GM21447 (cell line): ENCODE data around the gene TSPAN14.
A peak's percentile ranks its signal among the peaks of the same experiment; 100 is the strongest.
"Not testable (repeated sequence)": the region's sequence is repeated elsewhere in the genome, so short reads cannot be mapped to it uniquely, and the experiment has no call there.

ENCODE experiments used
- ATAC-seq: cut with Tn5 transposase; IDR thresholded peaks from one replicate; pipeline ENCODE4 v1.9.1; 2021; ENCODE audit not compliant: unreplicated experiment

The TSPAN14 gene

DNA sequence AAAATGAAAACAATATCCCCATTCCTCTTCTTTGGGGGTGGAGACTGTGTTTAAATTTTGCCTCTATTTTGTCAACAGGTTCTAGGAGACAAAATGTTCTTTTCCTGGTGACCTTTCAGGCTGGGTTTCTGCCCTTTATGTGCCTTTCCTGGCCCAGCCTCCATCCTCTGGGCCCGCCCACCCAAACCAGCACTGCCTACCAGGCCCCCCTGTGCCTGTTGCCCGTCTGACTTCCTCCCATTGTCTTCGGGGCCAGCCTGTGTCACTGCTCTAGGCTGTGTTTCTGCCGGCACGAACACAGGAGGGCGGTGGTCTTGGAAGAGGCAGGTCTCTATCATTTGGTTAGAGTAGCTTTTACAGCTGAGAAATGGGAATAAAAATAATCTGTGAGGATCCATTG lies 13.9 kb downstream of the TSPAN14 start:
- ATAC-seq: no peak

DNA sequence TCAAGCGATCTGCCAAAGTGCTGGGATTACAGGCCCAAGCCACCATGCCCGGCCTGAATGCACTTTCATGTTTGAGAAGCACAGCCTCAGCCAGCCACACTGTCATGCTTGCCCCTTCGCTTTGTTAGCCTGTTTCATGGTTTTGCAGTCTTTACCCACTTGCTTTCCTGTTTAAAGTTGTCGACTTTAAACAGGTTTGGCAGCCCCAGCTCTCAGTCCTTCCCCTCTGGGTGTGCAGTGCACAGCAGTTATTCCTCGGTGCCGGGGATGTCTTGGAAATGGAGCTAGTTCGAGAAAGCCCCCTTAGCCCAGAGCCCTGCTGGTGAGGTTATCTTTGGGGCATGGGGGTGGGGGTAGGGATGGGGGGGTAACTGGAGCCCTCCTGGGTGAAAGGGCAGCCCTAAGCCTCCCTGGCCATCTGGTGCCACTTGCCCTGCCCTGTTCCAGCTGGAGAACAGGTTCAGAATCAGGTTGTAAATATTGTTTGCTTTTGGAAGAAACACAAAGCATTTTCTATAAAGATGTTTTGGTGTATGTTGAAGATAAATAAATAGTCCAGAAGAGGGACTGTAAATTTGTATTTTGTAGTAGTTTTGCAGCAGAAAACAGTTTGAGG lies 14.8 kb downstream of the TSPAN14 start:
- ATAC-seq: no peak

DNA sequence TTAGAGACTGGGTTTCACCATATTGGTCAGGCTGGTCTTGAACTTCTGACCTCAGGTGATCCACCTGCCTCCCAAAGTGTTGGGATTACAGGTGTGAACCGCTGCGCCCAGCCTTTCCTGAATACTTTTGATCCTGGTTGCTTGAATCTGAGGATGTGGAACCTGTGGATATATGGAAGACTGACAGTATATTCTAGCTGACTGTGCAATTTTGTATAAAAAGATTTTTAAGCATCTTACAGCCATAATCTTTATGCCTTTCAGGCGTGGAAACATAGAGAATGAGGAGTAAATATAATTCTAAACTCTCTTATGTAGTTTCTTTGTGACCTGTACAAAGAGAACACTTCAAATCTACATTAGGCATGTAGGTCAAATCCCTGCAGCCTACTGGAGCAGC lies 16.2 kb downstream of the TSPAN14 start:
- no peak for ATAC-seq

DNA sequence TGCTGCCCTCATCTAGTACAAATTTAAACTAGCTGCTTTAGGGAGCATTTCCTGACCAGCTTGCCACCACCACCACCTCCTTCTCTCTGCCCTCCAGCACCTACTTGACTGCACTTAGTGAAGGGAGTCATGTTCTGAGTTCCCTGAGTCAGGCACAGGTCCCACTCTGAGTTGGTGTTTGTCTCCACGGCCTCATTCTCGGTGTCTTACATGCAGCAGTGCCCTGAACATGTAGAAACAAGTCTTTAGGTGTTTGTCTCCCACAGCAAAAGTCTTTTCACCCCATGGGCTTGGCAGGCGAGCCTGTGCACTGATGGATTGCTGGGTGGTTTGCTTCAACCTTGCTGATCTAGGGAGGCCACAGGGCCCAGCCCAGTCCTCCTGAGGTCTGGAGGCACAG lies 16.9 kb downstream of the TSPAN14 start:
- no peak for ATAC-seq

DNA sequence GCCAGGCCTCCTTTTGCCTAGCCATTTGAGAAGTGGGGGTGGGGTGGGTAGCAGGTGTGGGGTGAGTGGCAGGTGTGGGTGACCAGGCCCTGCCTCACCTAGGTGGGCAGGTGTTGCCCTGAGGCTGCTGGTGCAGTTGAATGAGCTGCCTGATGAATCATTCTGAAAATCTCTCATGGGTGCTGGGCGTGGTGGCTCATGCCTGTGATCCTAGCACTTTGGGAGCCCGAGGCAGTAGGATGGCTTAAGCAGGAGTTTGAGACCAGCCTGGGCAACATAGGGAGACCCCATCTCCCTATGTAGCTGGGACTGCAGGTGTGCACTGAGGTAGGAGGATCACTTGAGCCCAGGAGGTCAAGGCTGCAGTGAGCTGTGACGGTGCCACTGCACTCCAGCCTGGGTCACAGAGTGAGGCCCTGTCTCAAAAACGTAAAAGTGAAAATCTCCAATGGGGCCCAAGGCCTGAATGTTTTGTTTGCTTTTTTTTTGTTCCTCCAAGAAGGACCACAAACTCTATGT lies 17.7 kb downstream of the TSPAN14 start:
- peak; percentile 58 for ATAC-seq

DNA sequence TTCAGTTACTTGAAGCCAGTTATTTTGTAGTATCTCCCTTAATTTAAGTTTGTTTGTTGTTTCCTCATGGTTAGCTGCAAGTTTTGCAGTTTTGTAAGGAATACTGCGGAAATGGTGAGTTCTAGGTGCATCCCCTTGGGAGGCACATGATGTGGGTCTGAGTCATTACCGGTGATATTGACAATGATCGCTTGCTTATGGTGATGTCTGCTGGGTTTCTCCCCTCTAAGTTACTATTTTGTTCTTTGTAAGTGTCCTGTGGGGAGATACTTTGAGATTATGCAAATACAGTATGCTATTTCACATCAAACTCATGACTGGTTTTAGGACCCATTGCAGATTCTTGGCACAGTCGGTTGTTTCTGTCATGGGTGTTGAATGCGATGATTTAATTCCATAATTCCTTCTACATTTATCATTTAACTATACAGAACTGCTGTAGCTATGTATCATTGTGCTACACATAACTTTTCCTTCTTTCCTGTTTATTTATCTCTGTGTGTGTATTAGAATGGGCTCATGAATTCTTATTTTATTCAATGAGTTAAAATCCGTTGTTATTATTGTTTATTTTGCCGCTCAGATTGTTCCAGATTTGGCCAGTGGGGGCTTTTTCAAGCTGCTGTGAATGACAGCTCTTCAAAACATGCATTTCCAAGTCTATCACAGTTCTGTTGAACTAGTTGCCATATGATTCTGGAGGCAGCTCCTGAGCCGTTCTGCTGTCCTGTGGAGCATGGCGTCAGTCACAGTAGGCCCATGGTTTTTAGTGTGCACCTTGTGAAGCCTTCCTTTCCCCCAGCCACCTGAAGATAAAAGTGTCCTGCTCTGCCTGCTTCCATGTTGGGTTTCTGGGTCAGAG lies 18.4 kb downstream of the TSPAN14 start:
- peak; percentile 88 for ATAC-seq

DNA sequence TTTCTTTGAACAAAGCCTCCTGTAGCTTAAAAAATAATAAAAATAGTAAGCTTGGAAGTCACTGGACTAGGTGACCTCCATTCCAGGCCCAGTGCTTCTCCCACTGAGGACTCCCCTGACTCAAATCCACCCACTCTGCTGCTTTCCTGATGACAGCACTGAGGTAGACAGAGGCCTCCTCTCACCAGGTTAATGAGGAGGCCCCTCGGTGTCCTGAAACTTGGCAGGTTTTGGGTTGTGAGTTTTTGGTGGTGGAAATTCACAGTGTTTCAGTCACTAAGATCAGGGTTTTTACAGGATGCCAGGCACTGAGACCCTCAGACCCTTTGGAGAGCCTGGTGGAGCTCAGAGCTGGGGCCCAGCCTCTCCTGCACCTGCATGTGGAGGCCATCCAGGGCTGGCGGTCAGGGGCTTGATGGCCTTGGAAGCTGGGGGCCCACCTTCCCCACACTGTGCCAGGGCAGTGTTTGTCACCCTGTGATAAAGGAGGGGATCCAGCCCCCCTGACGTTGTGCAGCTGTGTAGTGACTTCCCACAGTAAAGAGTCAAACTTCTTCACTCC lies 19.1 kb downstream of the TSPAN14 start:
- ATAC-seq: no peak

DNA sequence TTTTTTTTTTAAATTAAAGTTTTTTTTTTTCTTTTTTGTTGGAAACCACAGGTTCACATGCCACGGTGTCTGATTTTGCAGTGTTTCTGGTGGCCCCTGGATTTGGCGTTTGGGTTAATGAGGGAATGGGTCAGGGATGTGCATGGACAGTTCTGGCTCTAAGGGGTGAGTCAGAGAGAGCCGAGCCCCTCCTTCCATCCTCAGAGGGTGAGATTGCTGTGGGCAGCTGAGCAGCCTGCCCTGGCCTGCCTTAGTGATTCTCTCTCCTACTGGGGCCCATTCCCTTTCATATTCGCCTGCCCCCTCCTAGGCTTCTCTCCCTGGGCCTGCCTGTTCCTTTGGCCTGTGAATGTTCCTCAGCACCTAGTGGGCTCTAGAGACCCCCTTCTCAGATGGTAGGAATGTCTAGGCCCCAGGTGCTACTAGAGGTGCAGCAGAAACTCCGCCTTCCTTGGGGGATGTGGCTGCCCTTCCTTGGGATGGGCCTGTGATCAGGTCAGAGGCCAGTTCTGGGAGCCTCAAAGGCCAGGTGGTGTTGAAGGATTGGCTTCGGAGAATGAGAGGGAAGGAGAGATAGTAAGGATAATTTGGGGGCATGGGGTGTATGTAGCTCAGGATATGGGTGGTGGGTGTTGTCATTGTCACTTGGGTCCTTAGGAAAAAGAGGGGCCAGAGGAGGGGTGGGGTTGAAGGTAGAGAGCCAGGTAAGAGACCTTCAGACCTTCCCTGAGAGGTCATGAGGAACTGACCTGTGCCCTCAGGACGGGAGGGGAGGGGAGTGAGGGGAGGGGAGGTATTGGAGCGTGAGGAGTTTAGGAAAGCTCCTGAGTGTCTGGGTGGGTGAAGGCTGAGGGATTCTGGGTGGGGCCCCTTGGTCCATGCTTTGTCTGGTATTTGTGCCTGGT lies 19.8 kb downstream of the TSPAN14 start:
- ATAC-seq: no peak

DNA sequence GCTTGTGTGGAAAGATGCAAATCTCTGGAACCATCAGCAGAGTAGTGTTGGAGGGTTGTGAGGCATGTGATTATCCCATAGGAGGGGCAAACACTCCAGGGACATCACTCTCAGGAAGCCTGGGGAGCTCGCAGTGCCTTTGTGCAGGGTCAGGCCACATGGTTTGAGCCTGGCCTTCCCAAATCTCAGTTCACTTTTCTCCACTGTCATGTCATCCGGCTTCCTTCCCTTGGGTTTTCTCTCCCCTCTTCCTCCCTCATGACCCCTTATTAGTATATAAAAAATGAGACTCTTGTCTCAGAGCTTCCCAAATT lies 20.4 kb downstream of the TSPAN14 start:
- ATAC-seq: no peak

DNA sequence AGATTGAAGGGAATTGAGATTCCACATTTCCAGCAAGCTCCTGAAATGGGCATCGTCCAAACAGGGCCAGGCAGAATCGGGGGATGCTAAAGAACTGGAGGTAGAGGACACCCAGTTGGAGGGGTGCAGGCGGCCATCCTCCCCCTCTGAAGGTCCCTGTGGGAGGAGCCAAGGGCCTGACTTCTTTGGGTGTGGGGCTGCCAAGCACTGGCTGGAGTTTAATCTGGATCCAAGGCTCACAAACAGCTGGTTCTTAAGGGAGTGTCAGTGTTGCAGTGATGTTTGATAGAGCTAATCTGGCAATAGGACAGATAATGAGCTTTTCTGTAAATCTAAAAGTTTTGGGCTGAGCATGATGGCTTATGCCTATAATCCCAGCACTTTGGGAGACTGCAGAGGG lies 20.8 kb downstream of the TSPAN14 start:
- ATAC-seq: no peak

DNA sequence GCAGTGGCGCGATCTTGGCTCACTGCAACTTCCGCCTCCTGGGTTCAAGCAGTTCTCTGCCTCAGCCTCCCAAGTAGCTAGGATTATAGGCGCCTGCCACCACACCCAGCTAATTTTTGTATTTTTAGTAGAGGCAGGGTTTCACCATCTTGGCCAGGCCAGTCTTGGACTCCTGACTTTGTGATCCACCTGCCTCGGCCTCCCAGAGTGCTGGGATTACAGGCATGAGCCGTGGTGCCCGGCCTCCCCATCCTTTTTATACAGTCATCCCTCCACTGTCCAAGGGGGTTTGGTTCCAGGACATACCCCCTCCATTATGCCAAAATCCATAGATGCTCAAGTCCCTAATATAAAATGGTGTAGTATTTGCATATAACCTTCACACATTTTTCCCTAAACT lies 21.5 kb downstream of the TSPAN14 start:
- ATAC-seq: not testable (repeated sequence)

DNA sequence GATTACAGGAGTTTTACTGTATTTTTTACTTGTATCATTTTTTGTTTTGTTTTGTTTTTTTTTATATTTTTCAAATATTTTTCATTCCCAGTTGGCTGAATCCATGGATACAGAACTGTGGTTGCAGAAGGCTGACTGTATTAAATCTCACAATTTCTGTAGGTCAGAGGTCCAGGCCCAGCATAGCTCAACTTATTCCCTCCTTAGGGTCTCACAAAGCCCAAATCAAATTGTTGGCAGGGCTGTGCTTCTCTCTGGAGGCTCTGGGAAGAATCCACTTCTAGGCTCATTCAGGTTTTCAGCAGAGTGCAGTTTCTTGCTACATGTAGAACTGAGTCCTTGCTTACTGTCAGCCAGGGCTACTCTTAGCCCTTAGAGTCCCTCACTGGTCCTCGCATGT lies 22.6 kb downstream of the TSPAN14 start:
- no peak for ATAC-seq

DNA sequence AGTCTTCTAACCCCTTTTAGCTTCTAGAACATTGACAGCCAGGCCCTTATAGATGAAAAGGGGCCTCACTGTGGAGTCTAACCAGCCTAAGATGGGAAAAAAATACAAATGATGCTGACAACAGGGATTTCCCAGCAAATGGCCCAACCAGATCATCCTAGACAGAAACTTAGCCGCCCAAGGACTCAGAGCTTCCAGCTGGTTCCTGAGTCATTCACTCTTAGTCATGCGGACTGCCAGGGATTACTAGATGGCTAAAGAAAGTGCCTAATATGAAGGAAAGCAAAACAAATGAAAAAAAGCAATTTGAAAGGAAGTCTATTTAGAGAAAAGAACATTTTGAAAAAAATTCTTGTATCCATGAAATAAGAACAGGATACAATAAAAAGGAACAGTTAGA lies 23.7 kb downstream of the TSPAN14 start:
- ATAC-seq: no peak

DNA sequence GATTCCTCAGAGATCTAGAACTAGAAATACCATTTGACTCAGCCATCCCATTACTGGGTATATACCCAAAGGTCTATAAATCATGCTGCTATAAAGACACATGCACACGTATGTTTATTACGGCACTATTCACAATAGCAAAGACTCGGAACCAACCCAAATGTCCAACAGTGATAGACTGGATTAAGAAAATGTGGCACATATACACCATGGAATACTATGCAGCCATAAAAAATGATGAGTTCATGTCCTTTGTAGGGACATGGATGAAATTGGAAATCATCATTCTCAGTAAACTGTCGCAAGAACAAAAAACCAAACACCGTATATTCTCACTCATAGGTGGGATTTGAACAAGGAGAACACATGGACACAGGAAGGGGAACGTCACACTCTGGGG lies 26.3 kb downstream of the TSPAN14 start:
- not testable (repeated sequence) for ATAC-seq

DNA sequence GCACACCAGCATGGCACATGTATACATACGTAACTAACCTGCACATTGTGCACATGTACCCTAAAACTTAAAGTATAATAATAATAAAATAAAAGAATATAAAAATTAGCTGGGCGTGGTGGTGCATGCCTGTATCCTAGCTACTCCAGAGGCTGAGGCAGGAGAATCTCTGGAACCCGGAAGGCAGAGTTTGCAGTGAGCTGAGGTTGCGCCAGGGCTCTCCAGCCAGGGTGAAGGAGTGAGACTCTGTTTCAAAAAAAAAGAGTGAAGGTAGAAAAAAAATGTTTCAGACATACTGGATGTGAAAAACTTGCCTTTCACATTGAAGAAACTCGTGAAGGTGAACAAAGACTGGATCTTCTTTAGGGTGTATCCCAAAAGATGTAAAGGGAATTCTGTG lies 26.7 kb downstream of the TSPAN14 start:
- ATAC-seq: no peak

DNA sequence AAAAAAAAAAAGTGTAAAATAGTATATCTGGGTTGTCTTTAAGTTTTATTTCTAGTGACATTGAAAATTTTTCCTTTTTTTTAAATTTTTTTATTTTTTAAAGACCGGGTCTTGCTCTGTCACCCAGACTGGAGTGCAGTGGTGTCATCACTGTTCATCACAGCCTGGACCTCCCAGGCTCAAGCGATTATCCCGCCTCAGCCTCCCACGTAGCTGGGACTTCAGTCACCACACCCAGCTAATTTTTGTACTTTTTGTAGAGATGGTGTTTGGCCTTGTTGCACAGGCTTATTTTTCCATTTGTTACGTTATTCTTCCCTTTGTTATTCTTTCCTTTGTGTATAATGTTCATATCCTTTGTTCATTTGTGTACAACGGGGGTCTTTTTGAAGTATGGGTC lies 30.1 kb downstream of the TSPAN14 start:
- ATAC-seq: no peak

DNA sequence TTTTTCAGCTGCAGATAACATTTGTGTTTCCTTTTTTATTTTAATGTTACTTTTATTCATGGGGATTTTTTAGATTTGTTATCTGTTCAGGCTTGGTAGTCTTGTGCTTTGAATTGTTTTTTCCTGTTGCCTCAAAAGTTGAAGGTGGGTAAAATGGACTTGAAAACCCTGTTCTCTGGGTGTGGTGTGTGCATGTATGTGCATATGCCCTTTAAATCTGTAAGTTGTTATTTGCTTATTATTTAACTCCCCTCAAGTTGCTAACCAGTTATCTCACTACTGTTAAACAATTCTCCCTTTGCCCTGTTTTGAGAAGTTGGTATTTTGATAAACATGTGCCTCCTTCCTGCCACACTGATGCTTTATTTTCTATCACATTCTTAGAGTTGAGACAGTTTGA lies 30.6 kb downstream of the TSPAN14 start:
- ATAC-seq: no peak

DNA sequence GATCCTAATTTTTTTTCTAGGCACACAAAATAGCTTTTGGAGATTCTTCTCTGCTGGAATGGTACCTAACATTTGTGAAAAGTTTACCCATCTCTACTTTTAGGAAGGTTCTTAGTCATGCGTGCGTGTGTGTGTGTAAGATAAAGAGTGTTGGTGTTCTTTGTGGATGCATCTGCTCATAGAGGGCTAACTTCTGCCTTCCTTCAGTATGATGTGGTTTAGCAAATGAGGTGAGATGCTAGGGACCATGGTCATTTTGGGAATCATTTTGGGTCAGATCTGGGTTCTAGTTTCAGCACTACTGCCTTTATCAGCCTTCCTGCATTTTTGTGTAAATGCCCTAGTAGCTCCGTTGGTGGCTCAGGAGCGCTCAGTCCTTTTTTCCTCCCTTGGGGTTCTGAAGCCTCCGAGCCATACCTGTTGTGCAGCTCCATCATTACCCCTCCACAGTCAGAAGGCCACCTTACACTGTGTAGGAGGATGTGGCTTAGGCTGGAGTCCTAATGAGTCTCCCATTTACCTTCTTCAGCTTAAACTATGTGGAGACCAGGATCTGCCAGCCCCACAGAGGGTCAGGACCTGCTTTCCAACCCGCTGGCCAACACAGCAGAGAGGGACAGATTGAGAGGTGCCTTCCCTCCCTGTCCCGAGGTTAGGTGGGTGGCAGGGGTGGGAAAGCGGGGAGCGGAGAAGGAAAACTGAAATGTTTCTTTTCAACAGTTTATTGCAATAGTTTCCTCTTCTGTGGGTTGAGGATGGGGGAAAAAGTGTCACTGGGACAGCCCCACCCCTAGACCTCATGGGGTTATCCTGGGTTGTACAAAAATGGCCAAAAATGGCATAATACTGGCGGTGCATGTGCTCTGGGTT lies 31.2 kb downstream of the TSPAN14 start:
- no peak for ATAC-seq

DNA sequence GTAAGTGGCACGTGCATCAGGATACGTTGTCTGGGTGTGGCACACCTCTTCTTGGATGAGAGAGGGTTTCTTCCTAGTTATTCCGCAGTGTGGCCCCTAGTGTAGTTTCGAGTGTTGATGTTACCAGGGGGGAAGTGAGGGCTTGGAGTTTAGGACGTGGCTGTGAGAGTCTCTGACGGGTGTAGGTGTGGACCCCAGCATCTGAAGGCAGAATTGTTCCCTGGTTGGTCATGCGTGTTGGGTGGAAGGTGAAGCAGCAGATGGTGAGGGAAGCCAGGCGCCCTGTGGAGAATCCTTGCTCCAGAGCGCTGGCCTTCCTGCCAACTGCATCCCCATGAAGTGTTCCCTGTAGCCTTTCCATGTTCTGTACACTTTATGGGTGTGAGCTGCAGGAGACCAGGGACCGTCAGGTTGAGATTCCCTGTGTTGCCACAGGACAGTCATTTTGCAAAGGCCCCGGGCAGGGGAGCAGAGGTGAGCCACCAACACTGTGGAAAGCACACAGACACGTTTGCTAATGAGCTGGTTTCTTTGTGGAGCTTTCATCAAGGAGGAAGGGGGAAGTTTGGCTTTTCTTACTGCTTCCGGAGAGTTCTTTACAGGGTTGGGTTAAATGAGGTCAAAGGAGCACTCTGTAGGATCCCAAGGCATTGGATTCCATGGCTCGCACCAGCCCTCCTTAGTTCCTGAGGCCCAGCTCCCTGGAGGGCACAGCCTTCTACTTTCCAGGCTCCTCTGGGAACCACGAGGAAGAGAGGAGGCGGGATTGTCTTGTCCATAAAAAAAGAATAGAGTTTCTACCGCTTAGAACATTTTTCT lies 32.0 kb downstream of the TSPAN14 start:
- no peak for ATAC-seq
